NCI-H1092 (cell line): ENCODE data around the gene CTU2.
A peak's percentile ranks its signal among the peaks of the same experiment; 100 is the strongest.

ENCODE experiments used
- DNase-seq: peaks from one replicate; lab custom pipeline; 2025; lab: John Stamatoyannopoulos, UW

CTU2 gene

DNA sequence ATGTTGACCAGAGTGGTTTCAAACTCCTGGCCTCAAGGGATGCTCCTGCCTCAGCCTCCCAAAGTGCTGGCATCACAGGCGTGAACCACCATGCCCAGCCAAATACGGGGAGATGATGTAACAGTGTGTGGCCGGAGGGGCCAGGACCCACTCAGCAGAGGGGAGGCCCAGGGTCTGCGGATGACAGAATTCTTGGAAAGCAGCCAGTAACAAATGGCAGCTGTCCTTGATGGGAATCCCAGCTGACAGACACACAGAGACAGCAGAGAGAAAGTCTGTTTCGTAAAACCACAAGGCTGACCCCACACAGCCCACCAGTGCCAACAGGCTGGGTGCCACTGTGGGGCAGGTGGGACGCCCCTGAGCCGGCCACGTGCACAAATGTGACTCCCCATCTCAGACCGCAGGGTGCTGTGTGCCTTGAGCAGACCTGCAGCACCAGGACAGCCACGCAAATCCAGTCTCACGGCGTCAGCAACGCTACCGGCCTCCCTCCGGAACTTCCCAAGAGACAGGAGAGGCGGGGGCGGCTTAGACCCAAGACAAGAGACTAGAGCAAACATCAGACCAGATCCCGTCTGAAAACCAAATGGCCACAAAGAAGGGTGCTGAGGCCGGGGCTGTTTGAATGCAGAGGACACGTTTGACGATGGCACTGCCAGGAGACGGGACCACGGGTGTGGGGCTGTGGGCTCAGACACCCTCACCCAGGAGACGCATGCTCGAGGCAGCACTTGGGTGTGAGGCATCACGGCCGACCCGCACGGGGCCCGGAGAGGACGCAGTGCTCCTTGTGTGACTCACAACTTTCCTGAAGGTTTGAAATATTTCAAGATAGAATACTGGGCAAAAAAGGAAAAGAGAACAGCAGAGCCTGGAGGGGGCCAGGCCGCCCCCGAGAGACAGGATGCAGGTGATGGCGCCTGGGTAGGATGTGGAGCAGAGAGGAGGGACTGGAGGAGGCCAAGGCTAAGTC lies 24.6 kb downstream of the CTU2 start:
- DNase-seq, result no peak

DNA sequence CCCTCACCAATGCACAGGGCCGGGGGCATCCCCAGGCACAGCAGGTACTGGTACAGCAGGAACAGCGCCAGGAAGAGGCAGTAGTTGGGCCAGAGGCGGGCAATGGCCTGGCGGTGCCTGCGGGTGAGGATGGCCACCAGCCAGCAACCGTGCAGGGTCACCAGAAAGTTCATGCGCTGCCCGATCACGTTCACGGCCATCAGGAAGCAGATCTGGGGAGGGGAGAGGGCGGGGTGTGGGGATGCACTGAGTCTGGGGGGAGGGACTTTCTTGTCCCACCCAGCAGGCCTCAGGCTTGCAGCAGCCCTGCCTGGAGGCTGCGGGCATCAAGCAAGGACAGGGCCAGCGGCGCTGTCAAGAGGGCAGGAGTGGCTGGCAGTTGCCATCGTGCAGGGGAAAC lies 25.4 kb downstream of the CTU2 start:
- DNase-seq, result no peak

DNA sequence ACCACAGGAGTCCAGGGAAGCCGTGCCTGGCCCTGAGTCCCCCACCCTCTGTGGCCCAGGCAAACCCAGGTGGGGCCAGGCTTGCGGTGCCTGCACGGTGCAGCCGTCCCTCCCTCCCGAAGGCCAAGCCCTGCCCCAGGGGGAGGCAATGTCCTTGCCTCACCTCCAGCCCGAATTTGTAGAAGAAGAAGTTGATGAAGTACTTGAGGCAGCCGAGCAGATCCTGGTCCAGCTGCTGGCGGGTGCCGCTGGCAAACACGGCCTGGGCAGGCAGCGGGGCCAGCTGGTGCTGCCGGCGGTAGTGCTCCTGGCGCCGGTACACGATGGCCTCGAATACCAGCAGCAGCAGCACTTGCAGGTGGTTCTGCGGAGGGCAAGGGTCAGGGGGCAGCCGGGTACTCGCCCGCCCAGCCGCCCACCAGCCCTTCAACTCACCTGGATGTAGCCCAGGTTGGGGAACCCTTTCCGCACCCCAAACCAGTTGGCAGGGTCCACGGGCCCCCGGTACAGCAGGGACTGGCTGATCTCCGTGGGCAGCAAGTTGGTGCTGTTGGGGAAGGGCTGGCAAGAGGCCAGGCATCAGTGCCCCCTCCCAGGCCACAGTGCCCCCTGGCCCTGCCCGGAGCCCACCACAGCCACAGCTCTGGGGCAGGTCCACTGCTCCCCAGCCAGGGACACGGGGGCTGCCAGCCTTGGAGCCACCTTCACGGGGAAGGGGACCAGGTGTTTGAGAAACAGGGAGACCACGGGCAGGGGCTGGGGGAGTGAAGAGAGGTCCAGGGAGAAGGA lies 26.1 kb downstream of the CTU2 start:
- DNase-seq, result peak; percentile 23

- no peak for DNase-seq
These were observed 26.6 kb downstream of the CTU2 start for GRCh38 chr16:88732961-88733294.

- DNase-seq, result no peak
These were observed 27.5 kb downstream of the CTU2 start for GRCh38 chr16:88733630-88734360.

- DNase-seq, result no peak
These were observed 28.0 kb downstream of the CTU2 start for GRCh38 chr16:88734361-88734728.

DNA sequence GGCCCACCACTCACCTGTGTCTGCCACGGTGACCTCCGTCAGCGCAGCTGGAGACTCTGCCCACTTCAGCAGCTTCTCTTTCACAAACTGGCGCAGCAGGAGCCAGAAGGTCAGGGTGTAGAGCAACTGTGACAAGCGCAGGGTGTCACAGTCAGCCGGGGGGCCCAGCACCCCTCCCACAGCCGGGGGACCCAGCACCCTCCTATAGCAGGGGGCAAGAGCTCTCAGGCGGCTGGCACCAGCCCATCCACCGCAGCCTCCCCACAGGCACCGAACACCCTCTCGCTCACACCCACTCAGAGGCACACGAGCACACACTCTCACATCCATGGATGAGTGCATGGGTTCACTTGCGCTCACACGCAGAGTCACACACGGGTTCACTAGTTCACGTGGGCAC lies 28.8 kb downstream of the CTU2 start:
- DNase-seq, result no peak

- no peak for DNase-seq
These were observed 29.3 kb downstream of the CTU2 start for GRCh38 chr16:88735616-88736015.

DNA sequence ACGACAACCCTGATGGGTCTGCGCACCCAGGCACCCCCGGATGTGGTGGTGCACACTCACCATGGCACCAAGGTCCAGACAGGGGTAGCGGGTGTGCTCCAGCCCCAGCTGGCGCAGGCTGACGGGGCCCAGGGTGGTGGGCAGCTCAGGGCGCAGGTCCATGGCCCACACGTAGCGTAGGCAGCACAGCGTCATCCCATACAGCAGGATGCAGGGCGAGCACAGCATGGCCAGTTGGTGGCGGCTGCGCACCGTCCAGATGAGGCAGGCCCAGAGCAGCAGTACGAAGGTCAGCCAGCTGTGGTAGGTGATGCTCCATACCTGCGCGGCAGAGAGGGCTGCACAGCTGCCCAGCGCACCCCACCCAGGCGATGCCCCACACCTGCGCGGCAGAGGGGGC lies 29.8 kb downstream of the CTU2 start:
- no peak for DNase-seq

DNA sequence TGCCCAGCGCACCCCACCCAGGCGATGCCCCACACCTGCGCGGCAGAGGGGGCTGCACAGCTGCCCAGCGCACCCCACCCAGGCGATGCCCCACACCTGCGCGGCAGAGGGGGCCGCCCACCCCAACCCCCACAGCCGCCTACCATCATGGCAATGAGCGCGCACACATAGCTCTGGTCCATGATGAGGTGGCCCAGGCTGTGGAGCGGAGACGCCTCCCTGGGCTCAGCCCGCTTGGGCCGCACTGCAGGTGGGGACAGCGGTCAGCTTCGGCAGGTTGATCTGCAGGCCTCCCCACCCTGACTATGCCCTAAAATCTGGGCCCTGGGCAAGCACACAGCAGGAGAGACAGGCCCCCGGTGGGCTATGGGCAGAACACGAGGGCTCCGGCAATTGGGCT lies 30.2 kb downstream of the CTU2 start:
- no peak for DNase-seq

- peak; percentile 43 for DNase-seq
These were observed 31.2 kb downstream of the CTU2 start for GRCh38 chr16:88737298-88738150.

- no peak for DNase-seq
These were observed 32.1 kb downstream of the CTU2 start for GRCh38 chr16:88738151-88739084.

GRCh38 chr16:88739139-88739976 lies 33.1 kb downstream of the CTU2 start:
- DNase-seq, result no peak

GRCh38 chr16:88739977-88740726 lies 33.8 kb downstream of the CTU2 start:
- no peak for DNase-seq

- no peak for DNase-seq
These were observed 34.4 kb downstream of the CTU2 start for GRCh38 chr16:88740727-88741055.

- no peak for DNase-seq
These were observed 35.1 kb downstream of the CTU2 start for GRCh38 chr16:88741368-88741767.

GRCh38 chr16:88742896-88743605 lies 36.7 kb downstream of the CTU2 start:
- no peak for DNase-seq
